Stimulated activated CD8-positive, alpha-beta memory T cell treated with anti-CD3 and anti-CD28 coated beads, Interleukin-2, amount 100 ng/mL, for 1 hour (primary cell): ENCODE results near the gene CBL.
A peak's percentile ranks its signal among the peaks of the same experiment; 100 is the strongest.

Source experiments
- DNase-seq, 2 donors: peaks; one replicate each; pipeline ENCODE4 v3.0.0-alpha.2; 2020; ENCODE audit warnings: low read depth in 2 of 2

CBL gene

GRCh38 chr11:119345685-119346084 is 139.5 kb downstream of the CBL start:
- no peak for DNase-seq

- DNase-seq = no peak
Measured at GRCh38 chr11:119346605-119347004, 140.5 kb downstream of the CBL start, which contains the start of gene MFRP. Gene MFRP (minus strand): TSS chr11:119346705. CDS start chr11:119346513, 192 bp downstream.

- DNase-seq = no peak
Measured at GRCh38 chr11:119347242-119347641, 141.1 kb downstream of the CBL start.

- no peak for DNase-seq
Measured at GRCh38 chr11:119347940-119348605, 141.9 kb downstream of the CBL start.

DNA sequence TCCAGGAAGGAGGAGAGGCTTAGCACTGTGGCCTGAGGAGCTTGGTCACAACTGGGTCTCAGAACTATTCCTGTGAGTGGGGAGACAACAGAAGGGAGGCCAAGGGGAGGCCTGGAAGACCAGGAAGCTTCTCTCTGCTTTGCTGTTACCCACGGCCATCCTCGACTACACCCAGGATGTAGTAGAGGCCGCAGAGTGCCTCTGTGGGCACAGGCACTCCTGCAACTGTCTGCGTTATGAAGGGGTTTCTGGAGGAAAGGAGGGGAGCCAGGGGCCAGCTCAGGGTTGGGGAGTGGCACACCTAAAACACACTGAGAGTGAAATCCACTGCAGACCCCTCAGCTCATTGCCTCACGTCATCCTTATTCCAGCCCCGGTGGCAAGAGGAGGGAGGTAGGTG is 144.2 kb downstream of the CBL start:
- no peak for DNase-seq

GRCh38 chr11:119351232-119351631 is 145.1 kb downstream of the CBL start:
- no peak for DNase-seq

- no peak for DNase-seq
Measured at GRCh38 chr11:119352857-119353260, 146.7 kb downstream of the CBL start.

GRCh38 chr11:119355091-119355843 is 149.1 kb downstream of the CBL start:
- no peak for DNase-seq

GRCh38 chr11:119356349-119357031 is 150.4 kb downstream of the CBL start:
- DNase-seq = peak; percentile 39 to 53

- DNase-seq = no peak
Measured at GRCh38 chr11:119357074-119357473, 150.9 kb downstream of the CBL start.
